ENCODE results near the gene GALNT9. TPM values are rescaled to one million over a fixed set of nuclear protein-coding genes. Genes with fewer than 3 reads are reported as not detected.

GALNT9 gene
- total and polyA plus RNA-seq, 2 donors (not counting 1 experiment from before 2014, with no cell fraction given), result 0.71 to 2.4 TPM

DNA sequence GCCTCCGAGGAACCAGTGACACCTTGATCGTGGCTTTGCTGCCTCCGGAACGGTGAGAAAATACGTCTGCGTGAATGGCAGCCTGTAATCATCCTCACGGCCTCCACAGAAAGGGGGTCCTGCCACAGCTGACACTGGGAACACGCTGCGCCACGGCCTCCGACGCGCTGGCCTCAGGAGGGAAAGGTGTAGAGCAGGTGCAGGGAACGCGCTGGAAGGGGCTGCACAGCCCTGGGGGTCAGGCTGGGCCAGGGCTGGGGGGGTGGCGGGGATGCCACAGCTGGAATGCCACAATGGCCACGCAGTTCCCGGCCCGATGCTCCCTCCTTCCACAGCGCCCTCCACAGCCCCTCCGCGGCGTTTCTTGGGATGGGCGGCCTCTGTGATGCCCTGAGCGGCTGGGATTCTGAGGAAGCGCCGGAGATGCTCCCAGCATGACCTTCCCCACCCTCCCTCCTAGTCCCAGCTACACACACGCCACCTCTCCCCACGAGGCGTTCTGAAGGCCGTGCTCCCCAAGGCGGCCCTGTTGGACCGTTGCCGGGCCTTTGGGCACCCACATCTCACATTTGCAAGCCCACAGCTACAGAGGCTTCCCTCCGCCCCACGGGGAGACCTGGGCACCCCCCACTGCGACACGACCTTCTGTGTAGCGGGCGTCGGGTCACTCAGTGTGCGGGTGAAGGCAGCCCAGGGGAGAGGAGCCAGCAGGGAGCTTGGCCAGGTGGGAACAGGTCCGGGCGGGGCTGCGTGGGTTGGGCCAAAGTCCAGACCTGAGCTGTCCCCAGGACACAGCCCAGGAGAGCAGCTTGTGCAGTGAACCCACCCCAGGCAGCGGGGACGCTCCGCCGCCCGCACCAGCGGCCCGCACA, 31.8 kb upstream of the GALNT9 start:
- Histone ChIP-seq H3K79me2 (ENCODE audit: control insufficient read depth, insufficient read depth, low read length) (no peaks in the 10 kb centered on the region), H3K4me3 (ENCODE audit: control extremely low read depth in 1 of 5, extremely low read depth in 1 of 5, insufficient read depth in 1 of 5, low read depth in 2 of 5, low read length in 4 of 5) (no peak overlapping the region), H3K27ac (ENCODE audit: low read length in 2 of 2) (no peak overlapping the region), H3K4me2 (replicated peaks; ENCODE audit: low read depth, low read length, poor library complexity, severe bottlenecking) (no peak overlapping the region), H2AFZ (ENCODE audit: insufficient read depth, low read depth, low read length, poor library complexity, severe bottlenecking) (no peak overlapping the region), H3K9me3 (ENCODE audit: control extremely low read depth in 1 of 3, control insufficient read depth in 2 of 3, insufficient read depth in 1 of 3, low read length in 2 of 3) (peaks cover 0 to 66% (median 4%) of the 10 kb centered on the region in 3 donors), H4K20me1 (ENCODE audit: control insufficient read depth, insufficient read depth, low read length, poor library complexity, severe bottlenecking) (no peaks in the 10 kb centered on the region), H3K36me3 (replicated peaks in 1 of 2; ENCODE audit: control extremely low read depth in 1 of 2, control insufficient read depth in 1 of 2, extremely low read depth in 1 of 2, insufficient read depth in 2 of 2, low read length in 1 of 2) (no peaks in the 10 kb centered on the region), H3K27me3 (replicated peaks in 1 of 4; ENCODE audit: control extremely low read depth in 1 of 4, control insufficient read depth in 3 of 4, insufficient read depth in 4 of 4, low read length in 3 of 4) (peaks cover 0 to 1% (median 0%) of the 10 kb centered on the region in 4 experiments), H3K9ac (ENCODE audit: low read length) (no peak overlapping the region), H3K4me1 (ENCODE audit: control insufficient read depth in 2 of 2, insufficient read depth in 2 of 2, low read length in 2 of 2) (no peaks in the 10 kb centered on the region)
- intact Hi-C loops (cut with micrococcal nuclease), result no loop called here
- 96% methylated on average over 50 of the region's 52 CpGs for WGBS (ENCODE audit: insufficient coverage)
- TF ChIP-seq EZH2 (IDR thresholded peaks at IDR 0.05; ENCODE audit: borderline replicate concordance, insufficient read depth, low read depth, low read length, poor library complexity, severe bottlenecking), result no peak
- TF ChIP-seq, protein P1, sequence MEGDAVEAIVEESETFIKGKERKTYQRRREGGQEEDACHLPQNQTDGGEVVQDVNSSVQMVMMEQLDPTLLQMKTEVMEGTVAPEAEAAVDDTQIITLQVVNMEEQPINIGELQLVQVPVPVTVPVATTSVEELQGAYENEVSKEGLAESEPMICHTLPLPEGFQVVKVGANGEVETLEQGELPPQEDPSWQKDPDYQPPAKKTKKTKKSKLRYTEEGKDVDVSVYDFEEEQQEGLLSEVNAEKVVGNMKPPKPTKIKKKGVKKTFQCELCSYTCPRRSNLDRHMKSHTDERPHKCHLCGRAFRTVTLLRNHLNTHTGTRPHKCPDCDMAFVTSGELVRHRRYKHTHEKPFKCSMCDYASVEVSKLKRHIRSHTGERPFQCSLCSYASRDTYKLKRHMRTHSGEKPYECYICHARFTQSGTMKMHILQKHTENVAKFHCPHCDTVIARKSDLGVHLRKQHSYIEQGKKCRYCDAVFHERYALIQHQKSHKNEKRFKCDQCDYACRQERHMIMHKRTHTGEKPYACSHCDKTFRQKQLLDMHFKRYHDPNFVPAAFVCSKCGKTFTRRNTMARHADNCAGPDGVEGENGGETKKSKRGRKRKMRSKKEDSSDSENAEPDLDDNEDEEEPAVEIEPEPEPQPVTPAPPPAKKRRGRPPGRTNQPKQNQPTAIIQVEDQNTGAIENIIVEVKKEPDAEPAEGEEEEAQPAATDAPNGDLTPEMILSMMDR (IDR thresholded peaks at IDR 0.05), result no peak
- CTCF ChIA-PET, result no interaction called here
- no peak for DNase-seq
- Mint-ChIP-seq H3K9me3 (ENCODE audit: insufficient read depth) (peaks cover 2% of the 10 kb centered on the region), H3K4me3 (no peak overlapping the region), H3K4me1 (peaks cover 3% of the 10 kb centered on the region), H3K27me3 (no peaks in the 10 kb centered on the region), H3K27ac (no peak overlapping the region)
- ATAC-seq (ENCODE audit: low read depth), result no peak
- POLR2A ChIA-PET, result no interaction called here

DNA sequence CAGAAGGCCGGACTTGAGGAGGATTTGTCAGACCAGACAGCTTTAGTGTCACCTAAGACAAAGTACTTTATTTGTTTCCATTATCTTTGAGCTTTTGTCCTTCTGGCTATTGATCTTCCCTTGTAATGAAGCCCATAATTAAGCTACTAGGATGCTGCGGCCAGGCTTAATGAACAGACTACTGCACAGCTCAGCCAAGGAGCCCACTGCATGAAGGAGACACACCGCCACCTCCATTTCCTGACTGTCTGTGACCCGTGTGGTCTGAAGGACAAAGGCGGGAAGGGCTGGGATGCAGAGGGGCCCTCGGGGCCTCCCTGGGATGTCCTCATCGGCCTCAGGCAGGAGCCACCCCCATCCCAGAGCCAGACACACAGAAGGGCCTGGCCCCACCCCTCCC, 31.0 kb upstream of the GALNT9 start:
- no peaks in the 10 kb centered on the region for H3K79me2 ChIP-seq (ENCODE audit: control insufficient read depth, insufficient read depth, low read length)
- no peak overlapping the region for H3K27ac Mint-ChIP-seq
- no peak overlapping the region for H3K4me3 Mint-ChIP-seq
- H3K9ac ChIP-seq (ENCODE audit: low read length), result no peak overlapping the region
- H3K27me3 Mint-ChIP-seq, result no peaks in the 10 kb centered on the region
- DNase-seq, result no peak
- H3K27me3 ChIP-seq (replicated peaks in 1 of 4; ENCODE audit: control extremely low read depth in 1 of 4, control insufficient read depth in 3 of 4, insufficient read depth in 4 of 4, low read length in 3 of 4), result peaks cover 0 to 4% (median 0%) of the 10 kb centered on the region in 4 experiments
- H3K27ac ChIP-seq (ENCODE audit: low read length in 2 of 2), result no peak overlapping the region
- no peak overlapping the region for H3K4me2 ChIP-seq (replicated peaks; ENCODE audit: low read depth, low read length, poor library complexity, severe bottlenecking)
- H3K4me1 ChIP-seq (ENCODE audit: control insufficient read depth in 2 of 2, insufficient read depth in 2 of 2, low read length in 2 of 2), result no peaks in the 10 kb centered on the region
- H3K9me3 ChIP-seq (ENCODE audit: control extremely low read depth in 1 of 3, control insufficient read depth in 2 of 3, insufficient read depth in 1 of 3, low read length in 2 of 3), result peaks cover 0 to 60% (median 4%) of the 10 kb centered on the region in 3 donors
- WGBS (ENCODE audit: insufficient coverage), result 79% methylated on average over 5 of the region's 7 CpGs
- no peak for TF ChIP-seq EZH2 (IDR thresholded peaks at IDR 0.05; ENCODE audit: borderline replicate concordance, insufficient read depth, low read depth, low read length, poor library complexity, severe bottlenecking)
- TF ChIP-seq, protein P1 (IDR thresholded peaks at IDR 0.05), result no peak
- H3K36me3 ChIP-seq (replicated peaks in 1 of 2; ENCODE audit: control extremely low read depth in 1 of 2, control insufficient read depth in 1 of 2, extremely low read depth in 1 of 2, insufficient read depth in 2 of 2, low read length in 1 of 2), result no peaks in the 10 kb centered on the region
- H3K4me3 ChIP-seq (ENCODE audit: control extremely low read depth in 1 of 5, extremely low read depth in 1 of 5, insufficient read depth in 1 of 5, low read depth in 2 of 5, low read length in 4 of 5), result no peak overlapping the region
- ChIA-PET POLR2A (no interaction called here), CTCF (no interaction called here)
- no peak for ATAC-seq (ENCODE audit: low read depth)
- H3K9me3 Mint-ChIP-seq (ENCODE audit: insufficient read depth), result peaks cover 2% of the 10 kb centered on the region
- no peak overlapping the region for H2AFZ ChIP-seq (ENCODE audit: insufficient read depth, low read depth, low read length, poor library complexity, severe bottlenecking)
- peaks cover 3% of the 10 kb centered on the region for H3K4me1 Mint-ChIP-seq
- intact Hi-C loops (cut with micrococcal nuclease), result no loop called here
- H4K20me1 ChIP-seq (ENCODE audit: control insufficient read depth, insufficient read depth, low read length, poor library complexity, severe bottlenecking), result no peaks in the 10 kb centered on the region

Measured in B cell (primary cell).